Esophagus mucosa (tissue), 1 donor: ENCODE measurements around the gene USP50. TPM values are rescaled to one million over a fixed set of nuclear protein-coding genes. Genes with fewer than 3 reads are reported as not detected.
"Not testable (repeated sequence)": the region's sequence is repeated elsewhere in the genome, so short reads cannot be mapped to it uniquely, and the experiment has no call there.

ENCODE experiments used
- ATAC-seq: fragments of 200-7000 bp; cut with Tn5 transposase; one replicate; pipeline ENCODE4 v1.9.1; 2020
- total RNA-seq: library from RNA; stranded (reverse); gene quantifications from one replicate; pipeline ENCODE4 v1.2.4, GENCODE V29; 2023
- donor health status: DM: yes; HTN: yes; CAD: no.

Gene USP50
- total RNA-seq, result not detected

GRCh38 chr15:50546566-50546965, at the start of gene USP50:
TSS of gene USP50 (minus strand) at chr15:50546666. CDS start at chr15:50546525, 141 bp downstream.
- ATAC-seq, result no peak

GRCh38 chr15:50594311-50594710, 47.8 kb upstream of the USP50 start:
- no peak for ATAC-seq

GRCh38 chr15:50593761-50594160, 47.3 kb upstream of the USP50 start:
- ATAC-seq, result no peak

GRCh38 chr15:50590288-50590687, 43.8 kb upstream of the USP50 start:
- ATAC-seq, result peak; percentile 55

- ATAC-seq, result no peak
Observed at GRCh38 chr15:50577492-50577891, 31.0 kb upstream of the USP50 start.

- no peak for ATAC-seq
Observed at GRCh38 chr15:50576166-50576565, 29.7 kb upstream of the USP50 start.

GRCh38 chr15:50573842-50574241, 27.4 kb upstream of the USP50 start:
- ATAC-seq, result not testable (repeated sequence)

- ATAC-seq, result no peak
Observed at GRCh38 chr15:50563756-50564155, 17.3 kb upstream of the USP50 start.

GRCh38 chr15:50562735-50563640, 16.5 kb upstream of the USP50 start:
- no peak for ATAC-seq

GRCh38 chr15:50558012-50558411, 11.5 kb upstream of the USP50 start:
- ATAC-seq, result no peak

GRCh38 chr15:50556642-50557371, 10.3 kb upstream of the USP50 start:
- ATAC-seq, result no peak

GRCh38 chr15:50552238-50552637, 5.8 kb upstream of the USP50 start:
- no peak for ATAC-seq

GRCh38 chr15:50549326-50549725, 2.9 kb upstream of the USP50 start:
- no peak for ATAC-seq

GRCh38 chr15:50544368-50544767, 2.1 kb downstream of the USP50 start:
- no peak for ATAC-seq

GRCh38 chr15:50543556-50543955, 2.9 kb downstream of the USP50 start:
- no peak for ATAC-seq

GRCh38 chr15:50542887-50543210, 3.6 kb downstream of the USP50 start:
- no peak for ATAC-seq

GRCh38 chr15:50531766-50532165, 14.7 kb downstream of the USP50 start:
- no peak for ATAC-seq

GRCh38 chr15:50531163-50531562, 15.3 kb downstream of the USP50 start:
- no peak for ATAC-seq

- no peak for ATAC-seq
Observed at GRCh38 chr15:50523851-50524251, 22.6 kb downstream of the USP50 start.

- no peak for ATAC-seq
Observed at GRCh38 chr15:50519740-50520425, 26.6 kb downstream of the USP50 start.

GRCh38 chr15:50513001-50513400, 33.5 kb downstream of the USP50 start:
- no peak for ATAC-seq

- ATAC-seq, result no peak
Observed at GRCh38 chr15:50506121-50506520, 40.3 kb downstream of the USP50 start.

- ATAC-seq, result not testable (repeated sequence)
Observed at GRCh38 chr15:50505656-50506055, 40.8 kb downstream of the USP50 start.
